Glomerular visceral epithelial cell (primary cell): Measurements from ENCODE around the gene HPCA.
A peak's percentile ranks its signal among the peaks of the same experiment; 100 is the strongest.

ENCODE experiments used
- DNase-seq: peaks from one replicate; pipeline ENCODE4 v3.0.0-alpha.2; 2016; ENCODE audit errors: extremely low spot score

Gene HPCA

GRCh38 chr1:32871364-32872191 is 14.7 kb upstream of the HPCA start:
- no peak for DNase-seq

- no peak for DNase-seq
These were observed 14.2 kb upstream of the HPCA start for GRCh38 chr1:32872192-32872460.

GRCh38 chr1:32873484-32873883 is 12.8 kb upstream of the HPCA start:
- DNase-seq, result no peak

GRCh38 chr1:32874860-32875752 is 11.2 kb upstream of the HPCA start:
- DNase-seq, result no peak

GRCh38 chr1:32876341-32877210 is 9.7 kb upstream of the HPCA start:
- DNase-seq, result peak; percentile 64

GRCh38 chr1:32877211-32878110 is 8.8 kb upstream of the HPCA start:
- DNase-seq, result no peak

GRCh38 chr1:32878183-32878582 is 8.1 kb upstream of the HPCA start:
- DNase-seq, result no peak

GRCh38 chr1:32878637-32879041 is 7.7 kb upstream of the HPCA start:
- DNase-seq, result no peak

- no peak for DNase-seq
These were observed 5.0 kb upstream of the HPCA start for GRCh38 chr1:32881291-32881690.

GRCh38 chr1:32881871-32882850 is 4.1 kb upstream of the HPCA start:
- DNase-seq, result no peak

GRCh38 chr1:32883338-32884031 is 2.8 kb upstream of the HPCA start:
- DNase-seq, result no peak

GRCh38 chr1:32884032-32884372 is 2.3 kb upstream of the HPCA start:
- DNase-seq, result no peak

- DNase-seq, result no peak
These were observed 1.6 kb upstream of the HPCA start for GRCh38 chr1:32884726-32885125.

- DNase-seq, result no peak
These were observed 651 bp upstream of the HPCA start for GRCh38 chr1:32885676-32886003.

GRCh38 chr1:32886828-32887414 is 630 bp downstream of the HPCA start:
- DNase-seq, result no peak

- no peak for DNase-seq
These were observed 1.3 kb downstream of the HPCA start for GRCh38 chr1:32887623-32888022.

GRCh38 chr1:32888134-32888533 is 1.8 kb downstream of the HPCA start:
- DNase-seq, result no peak

GRCh38 chr1:32888677-32889420 is 2.6 kb downstream of the HPCA start:
- DNase-seq, result no peak
